B cell (primary cell): ENCODE measurements around the gene RGS19. TPM values are rescaled to one million over a fixed set of nuclear protein-coding genes. Genes with fewer than 3 reads are reported as not detected.

Source experiments
- ATAC-seq: fragments of 200-7000 bp; cut with Tn5 transposase; one replicate; pipeline ENCODE4 v1.10.0; 2021; ENCODE audit warnings: low read depth, mild to moderate bottlenecking, moderate number of reproducible peaks, moderate library complexity
- CTCF ChIA-PET: fragments of 350-600 bp; sonication (Branson Sonifier 250); formaldehyde crosslinking; loops from one replicate; lab custom pipeline; 2021; ENCODE audit warnings: antibody characterized with exemption, inconsistent platforms; lab: Charles Lee
- POLR2A ChIA-PET: fragments of 350-600 bp; sonication (Branson Sonifier 250); formaldehyde crosslinking; loops from one replicate; lab custom pipeline; 2021; ENCODE audit warnings: antibody characterized with exemption; lab: Charles Lee
- DNase-seq: peaks from one replicate; pipeline ENCODE4 v3.0.0; 2013
- H2AFZ ChIP-seq: 2 replicates; pipeline ENCODE4 v1.6.1; 2012; ENCODE audit warnings: mild to moderate bottlenecking, low read depth, low read length; ENCODE audit not compliant: insufficient read depth, poor library complexity, severe bottlenecking
- H3K27ac ChIP-seq, 2 donors: 1 replicate in 1 of 2; 2 replicates in 1 of 2; pipeline ENCODE4 v1.5.1; 2012 to 2013; ENCODE audit warnings: low read length in 2 of 2, mild to moderate bottlenecking in 2 of 2, moderate library complexity in 1 of 2
- H3K27me3 ChIP-seq, 4 experiments: fragments of 200-600 bp in 1 of 4; sonication (generic) in 1 of 4; replicated peaks in 1 of 4; 1 replicate in 2 of 4; 2 replicates in 2 of 4; pipeline versions ENCODE4 v1.6.1 to v1.7.0; 2013 to 2016; ENCODE audit warnings: low read length in 3 of 4, mild to moderate bottlenecking in 2 of 4, mixed read lengths in 1 of 4, moderate library complexity in 1 of 4; ENCODE audit not compliant: insufficient read depth in 4 of 4, control insufficient read depth in 3 of 4; ENCODE audit errors: control extremely low read depth in 1 of 4
- H3K36me3 ChIP-seq, 2 experiments: replicated peaks in 1 of 2; 1 replicate in 1 of 2; 2 replicates in 1 of 2; pipeline versions ENCODE4 v1.6.1 to v1.7.1; 2013; ENCODE audit warnings: low read length in 1 of 2; ENCODE audit not compliant: insufficient read depth in 2 of 2, control insufficient read depth in 1 of 2; ENCODE audit errors: control extremely low read depth in 1 of 2, extremely low read depth in 1 of 2
- H3K4me1 ChIP-seq, 2 donors: fragments of 200-600 bp in 1 of 2; sonication (generic) in 1 of 2; 1 replicate in 1 of 2; 2 replicates in 1 of 2; pipeline versions ENCODE4 v1.5.1 to v1.6.1; 2013 to 2017; ENCODE audit warnings: low read length in 2 of 2; ENCODE audit not compliant: control insufficient read depth in 2 of 2, insufficient read depth in 2 of 2
- H3K4me2 ChIP-seq: replicated peaks from 2 replicates; pipeline ENCODE3; 2012; ENCODE audit warnings: mild to moderate bottlenecking, low read depth, low read length; ENCODE audit not compliant: poor library complexity, severe bottlenecking
- H3K4me3 ChIP-seq, 5 experiments: fragments of 200-600 bp in 1 of 5; sonication (generic) in 1 of 5; 1 replicate in 3 of 5; 2 replicates in 2 of 5; pipeline versions ENCODE4 v1.5.1 to v1.7.0; 2011 to 2016; ENCODE audit warnings: low read length in 4 of 5, mild to moderate bottlenecking in 4 of 5, low read depth in 2 of 5, control low read depth in 1 of 5, moderate library complexity in 1 of 5; ENCODE audit not compliant: insufficient read depth in 1 of 5; ENCODE audit errors: control extremely low read depth in 1 of 5, extremely low read depth in 1 of 5
- H3K79me2 ChIP-seq: fragments of 200-600 bp; sonication (generic); one replicate; pipeline ENCODE4 v1.6.0; 2016; ENCODE audit warnings: low read length; ENCODE audit not compliant: control insufficient read depth, insufficient read depth
- H3K9ac ChIP-seq: fragments of 200-600 bp; sonication (generic); 2 replicates; pipeline ENCODE4 v1.6.1; 2017; ENCODE audit warnings: mild to moderate bottlenecking, low read length, moderate library complexity
- H3K9me3 ChIP-seq, 3 donors: one replicate each; pipeline versions ENCODE4 v1.6.1 to v1.7.1; 2013; ENCODE audit warnings: low read length in 2 of 3; ENCODE audit not compliant: control insufficient read depth in 2 of 3, insufficient read depth in 1 of 3; ENCODE audit errors: control extremely low read depth in 1 of 3
- H4K20me1 ChIP-seq: 2 replicates; pipeline ENCODE4 v1.6.0; 2012; ENCODE audit warnings: mild to moderate bottlenecking, low read length; ENCODE audit not compliant: insufficient read depth, control insufficient read depth, poor library complexity, severe bottlenecking
- H3K27ac Mint-ChIP-seq: one replicate; pipeline ENCODE4 v1.8.0; 2021; ENCODE audit warnings: mixed read lengths
- H3K27me3 Mint-ChIP-seq: one replicate; pipeline ENCODE4 v1.8.0; 2021; ENCODE audit warnings: mixed read lengths
- H3K4me1 Mint-ChIP-seq: one replicate; pipeline ENCODE4 v1.8.0; 2021; ENCODE audit warnings: mixed read lengths
- H3K4me3 Mint-ChIP-seq: one replicate; pipeline ENCODE4 v1.8.0; 2021; ENCODE audit warnings: mixed read lengths
- H3K9me3 Mint-ChIP-seq: one replicate; pipeline ENCODE4 v1.8.0; 2022; ENCODE audit warnings: mixed read lengths; ENCODE audit not compliant: insufficient read depth
- CTCF ChIP-seq: fragments of 200-600 bp; IDR thresholded peaks from one replicate; pipeline ENCODE4 v1.8.0; 2022; ENCODE audit warnings: antibody characterized with exemption, mild to moderate bottlenecking
- EZH2 ChIP-seq: IDR thresholded peaks from 2 replicates; pipeline ENCODE4 v1.6.1; 2012; ENCODE audit warnings: borderline replicate concordance, low read depth, mild to moderate bottlenecking, moderate library complexity, low read length; ENCODE audit not compliant: insufficient read depth, poor library complexity, severe bottlenecking
- whole genome bisulfite sequencing: methylation state at CpG from one replicate; pipeline ENCODE4 v1.1.5; 2013; ENCODE audit warnings: missing lambda C conversion rate; ENCODE audit not compliant: insufficient coverage; 5-methylcytosine and 5-hydroxymethylcytosine counted together
- intact Hi-C: fragments of 100-400 bp; cut with micrococcal nuclease; formaldehyde crosslinking; loops from one replicate; pipeline ENCODE4 v1.10.0; 2022
- polyA plus RNA-seq: library from polyadenylated mRNA; depleted of rRNA; stranded (reverse); fragments of >200 nt; gene quantifications from 2 replicates; pipeline ENCODE4 v1.2.3, GENCODE V29; 2012
- total RNA-seq, 2 donors: library from RNA; stranded (reverse); fragments of 120-200 nt in 1 of 2; gene quantifications; 1 replicate in 1 of 2; 2 replicates in 1 of 2; pipeline versions ENCODE4 v1.2.3 to v1.2.4, GENCODE V29; 2013 to 2022

RGS19 gene
- total and polyA plus RNA-seq, 2 donors (not counting 1 experiment from before 2014, with no cell fraction given): 69.4 to 203 TPM

GRCh38 chr20:64024141-64024990 lies 55.0 kb downstream of the RGS19 start:
- Histone ChIP-seq H4K20me1 (peaks cover 62% of the 10 kb centered on the region), H3K36me3 (peaks cover 3 to 84% of the 10 kb centered on the region in 2 experiments), H2AFZ (no peak overlapping the region), H3K9me3 (no peaks in the 10 kb centered on the region), H3K27me3 (no peaks in the 10 kb centered on the region), H3K79me2 (peaks cover 31% of the 10 kb centered on the region), H3K4me1 (no peaks in the 10 kb centered on the region), H3K4me3 (no peak overlapping the region), H3K9ac (no peak overlapping the region), H3K27ac (no peak overlapping the region), H3K4me2 (no peak overlapping the region)
- no peak for TF ChIP-seq EZH2
- TF ChIP-seq CTCF: no peak
- H3K9me3 Mint-ChIP-seq: no peaks in the 10 kb centered on the region
- ChIA-PET POLR2A (no interaction called here), CTCF (interaction anchor here (0.7 to 0.8 kb wide), 2 partner anchors 206 to 322 kb away, joined by 3 read pairs; no protein-coding TSS in a partner anchor)
- no peak overlapping the region for H3K27ac Mint-ChIP-seq
- ATAC-seq (no peak), DNase-seq (no peak)
- H3K27me3 Mint-ChIP-seq: no peaks in the 10 kb centered on the region
- no peaks in the 10 kb centered on the region for H3K4me1 Mint-ChIP-seq
- intact Hi-C loops: no loop called here
- WGBS: 97% methylated on average over 11 of the region's 17 CpGs
- no peak overlapping the region for H3K4me3 Mint-ChIP-seq
